C4-2B (cell line): ENCODE results near the gene SYNJ2.

Experiments
- H3K27ac ChIP-seq: fragments of 450-650 bp; 2 replicates; pipeline ENCODE4 v1.5.1; 2017
- CTCF ChIP-seq: fragments of 450-650 bp; conservative IDR thresholded peaks from 2 replicates; pipeline ENCODE4 v1.5.1; 2017; ENCODE audit warnings: mild to moderate bottlenecking
- ZFX ChIP-seq: fragments of 450-650 bp; IDR thresholded peaks from 2 replicates; pipeline ENCODE4 v1.6.1; 2017

Gene SYNJ2

DNA sequence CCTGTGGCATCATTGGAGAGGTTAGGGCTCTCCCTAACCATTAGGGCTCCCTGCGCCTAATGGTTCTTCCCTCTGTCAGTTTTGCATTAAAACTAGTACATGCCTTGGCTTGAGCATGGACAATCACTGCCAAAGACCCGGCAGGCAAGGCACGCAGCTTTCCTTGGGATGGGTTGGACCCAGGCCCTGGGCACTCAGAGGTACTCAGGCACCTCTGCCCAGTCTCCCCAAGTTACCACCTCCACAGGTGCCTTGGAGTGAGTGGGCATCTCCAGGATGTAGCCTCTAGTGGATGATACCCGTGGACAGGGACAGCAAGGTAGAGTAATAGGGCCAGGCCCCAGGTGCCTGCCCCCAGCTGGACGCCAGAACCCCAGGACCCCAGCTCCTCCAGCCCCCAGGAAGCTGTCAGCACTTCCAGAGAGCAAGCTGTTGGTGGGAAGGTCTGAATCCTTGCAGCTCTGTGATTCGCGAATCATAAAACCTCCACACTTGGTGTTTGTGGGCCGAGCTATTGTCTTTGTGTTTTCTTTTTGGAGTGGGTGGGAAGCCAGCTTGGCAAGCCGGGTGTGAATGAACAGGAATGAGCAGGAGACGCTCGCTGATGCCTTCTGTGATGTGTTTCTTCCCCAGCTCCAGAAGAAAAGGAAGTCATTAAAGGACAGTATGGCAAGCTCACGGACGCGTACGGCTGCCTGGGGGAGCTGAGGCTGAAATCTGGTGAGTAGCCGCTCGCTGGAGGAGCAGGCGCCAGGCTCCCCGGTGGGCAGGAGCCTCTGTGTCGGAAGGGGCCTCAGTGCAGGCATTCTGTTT is 35.1 kb downstream of the SYNJ2 start:
- H3K27ac ChIP-seq, result no peak overlapping the region
- TF ChIP-seq ZFX (no peak), CTCF (no peak)

DNA sequence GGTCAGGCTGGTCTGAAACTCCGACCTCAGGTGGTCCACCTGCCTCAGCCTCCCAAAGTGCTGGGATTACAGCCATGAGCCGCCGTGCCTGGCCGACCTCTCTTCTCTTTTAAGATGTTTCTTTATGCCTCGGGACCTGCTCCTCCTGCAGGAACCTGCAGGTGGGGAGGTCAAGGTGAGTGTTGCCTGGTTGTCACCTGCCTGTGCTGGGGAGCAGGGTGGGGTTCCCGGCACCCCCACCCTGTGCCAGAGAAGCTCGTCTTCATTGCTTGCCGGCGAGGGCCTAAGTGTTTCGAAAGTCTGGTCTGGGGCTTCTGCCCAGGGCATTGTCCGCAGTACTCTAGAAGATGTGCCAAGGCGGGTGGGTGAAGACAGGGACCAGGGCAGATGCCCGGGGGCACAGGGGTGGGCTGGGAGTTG is 36.0 kb downstream of the SYNJ2 start:
- H3K27ac ChIP-seq, result no peak overlapping the region
- TF ChIP-seq CTCF, result no peak
- no peak for TF ChIP-seq ZFX

GRCh38 chr6:158018041-158018771 is 36.5 kb downstream of the SYNJ2 start:
- H3K27ac ChIP-seq, result no peak overlapping the region
- TF ChIP-seq ZFX (no peak), CTCF (no peak)

GRCh38 chr6:158018851-158019361 is 37.2 kb downstream of the SYNJ2 start:
- no peak overlapping the region for H3K27ac ChIP-seq
- TF ChIP-seq ZFX (no peak), CTCF (no peak)

GRCh38 chr6:158019416-158019815 is 37.8 kb downstream of the SYNJ2 start:
- TF ChIP-seq CTCF (no peak), ZFX (no peak)
- H3K27ac ChIP-seq, result no peak overlapping the region

- no peak overlapping the region for H3K27ac ChIP-seq
- TF ChIP-seq CTCF (no peak), ZFX (no peak)
These were observed 38.6 kb downstream of the SYNJ2 start for GRCh38 chr6:158020272-158020711.

DNA sequence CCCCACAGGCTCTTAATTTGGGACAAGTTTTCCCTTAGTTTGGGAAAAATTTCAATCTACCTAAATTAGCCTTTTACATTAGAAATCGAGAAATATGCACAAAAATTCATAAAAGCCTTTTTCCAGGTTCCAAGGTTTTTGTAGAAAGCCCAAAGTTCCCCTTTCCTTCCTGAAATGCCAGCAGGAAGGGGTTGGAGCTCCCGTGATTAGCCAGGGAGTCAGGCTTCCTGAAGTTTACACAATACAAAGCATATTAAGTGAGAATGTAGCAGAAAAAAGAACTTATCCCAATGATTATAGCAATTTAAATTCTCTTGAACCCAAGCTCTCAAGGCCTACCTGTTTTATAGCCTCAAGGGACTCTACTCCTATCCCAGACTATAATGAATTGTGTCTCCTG is 39.1 kb downstream of the SYNJ2 start:
- TF ChIP-seq CTCF (no peak), ZFX (no peak)
- no peak overlapping the region for H3K27ac ChIP-seq
